Fibroblast of lung (primary cell): ENCODE data around the gene KCNIP4.

ENCODE experiments used
- CTCF ChIP-seq, 2 donors: IDR thresholded peaks in 1 of 2; conservative IDR thresholded peaks in 1 of 2; 1 replicate in 1 of 2; 2 replicates in 1 of 2; pipeline ENCODE4 v1.5.1; 2011 to 2012; ENCODE audit warnings: low read length in 2 of 2, control low read depth in 1 of 2, inconsistent platforms in 1 of 2, low read depth in 1 of 2, mild to moderate bottlenecking in 1 of 2
- EZH2 ChIP-seq: IDR thresholded peaks from 2 replicates; pipeline ENCODE4 v1.5.1; 2012; ENCODE audit warnings: low read length, control low read depth, mild to moderate bottlenecking; ENCODE audit errors: missing control alignments

- no peak for TF ChIP-seq EZH2
- no peak for TF ChIP-seq CTCF (conservative IDR thresholded peaks at IDR 0.05 in 1 of 2, IDR thresholded peaks at IDR 0.05 in 1 of 2; ENCODE audit: low read depth in 1 of 2, low read length in 2 of 2)
These were observed 43.8 kb upstream of the KCNIP4 start for GRCh38 chr4:21992330-21992729.
